Astrocyte (in vitro differentiated cells and primary cell): ENCODE results near the gene B3GAT3. TPM values are rescaled to one million over a fixed set of nuclear protein-coding genes. Genes with fewer than 3 reads are reported as not detected.
A peak's percentile ranks its signal among the peaks of the same experiment; 100 is the strongest.

Experiments used
- DNase-seq: peaks from one replicate; pipeline ENCODE4 v3.0.0-alpha.2; 2010; ENCODE audit warnings: low read depth
- FAIRE-seq: peaks from 2 replicates; lab custom pipeline; 2011; peaks lifted over from hg19 to GRCh38; lab: Jason Lieb, UNC
- H2AFZ ChIP-seq: 2 replicates; pipeline ENCODE4 v1.6.0; 2012; ENCODE audit warnings: low read depth, low read length, inconsistent platforms
- H3K27ac ChIP-seq: 2 replicates; pipeline ENCODE4 v1.5.1; 2011; ENCODE audit warnings: low read depth, low read length, inconsistent platforms
- H3K27me3 ChIP-seq: 2 replicates; pipeline ENCODE4 v1.6.0; 2011; ENCODE audit warnings: low read length, inconsistent platforms; ENCODE audit not compliant: insufficient read depth
- H3K36me3 ChIP-seq: 2 replicates; pipeline ENCODE4 v1.5.1; 2011; ENCODE audit warnings: low read length, inconsistent platforms; ENCODE audit not compliant: insufficient read depth
- H3K4me1 ChIP-seq: 2 replicates; pipeline ENCODE4 v1.5.1; 2011; ENCODE audit warnings: low read length, inconsistent platforms; ENCODE audit not compliant: insufficient read depth
- H3K4me2 ChIP-seq: 2 replicates; pipeline ENCODE4 v1.6.0; 2012; ENCODE audit warnings: low read length, inconsistent platforms
- H3K4me3 ChIP-seq: 2 replicates; pipeline ENCODE4 v1.5.1; 2011; ENCODE audit warnings: low read depth, mild to moderate bottlenecking, low read length, inconsistent platforms; ENCODE audit not compliant: insufficient read depth
- H3K79me2 ChIP-seq: 2 replicates; pipeline ENCODE4 v1.6.0; 2012; ENCODE audit warnings: mild to moderate bottlenecking, low read length, inconsistent platforms; ENCODE audit not compliant: insufficient read depth
- H3K9ac ChIP-seq: 2 replicates; pipeline ENCODE4 v1.6.0; 2012; ENCODE audit warnings: mild to moderate bottlenecking, low read length, inconsistent platforms
- H3K9me3 ChIP-seq: 2 replicates; pipeline ENCODE4 v1.5.1; 2012; ENCODE audit warnings: low read depth, mild to moderate bottlenecking, low read length, inconsistent platforms; ENCODE audit not compliant: insufficient read depth
- H4K20me1 ChIP-seq: 2 replicates; pipeline ENCODE4 v1.6.0; 2012; ENCODE audit warnings: low read length, inconsistent platforms; ENCODE audit not compliant: insufficient read depth
- H3K27ac Mint-ChIP-seq: one replicate; pipeline ENCODE4 v1.8.0; 2021; ENCODE audit warnings: mild to moderate bottlenecking, mixed read lengths; ENCODE audit not compliant: unreplicated experiment
- H3K27me3 Mint-ChIP-seq: one replicate; pipeline ENCODE4 v1.8.0; 2021; ENCODE audit warnings: low read depth, mixed read lengths; ENCODE audit not compliant: unreplicated experiment
- H3K36me3 Mint-ChIP-seq: one replicate; pipeline ENCODE4 v1.8.0; 2021; ENCODE audit warnings: low read depth, mixed read lengths; ENCODE audit not compliant: unreplicated experiment
- H3K4me1 Mint-ChIP-seq: one replicate; pipeline ENCODE4 v1.8.0; 2021; ENCODE audit warnings: low read depth, mixed read lengths; ENCODE audit not compliant: unreplicated experiment
- H3K4me3 Mint-ChIP-seq: one replicate; pipeline ENCODE4 v1.8.0; 2021; ENCODE audit warnings: mild to moderate bottlenecking, moderate library complexity, mixed read lengths; ENCODE audit not compliant: unreplicated experiment
- H3K9me3 Mint-ChIP-seq: one replicate; pipeline ENCODE4 v1.8.0; 2021; ENCODE audit warnings: mild to moderate bottlenecking, mixed read lengths; ENCODE audit not compliant: unreplicated experiment
- CTCF ChIP-seq: IDR thresholded peaks from 2 replicates; pipeline ENCODE4 v1.5.1; 2011; ENCODE audit warnings: low read depth, mild to moderate bottlenecking, inconsistent platforms, low read length, moderate library complexity; ENCODE audit not compliant: insufficient read depth
- EZH2 ChIP-seq: IDR thresholded peaks from 2 replicates; pipeline ENCODE4 v1.6.1; 2012; ENCODE audit warnings: mild to moderate bottlenecking, low read length, inconsistent platforms; ENCODE audit not compliant: insufficient read depth
- total RNA-seq: library from RNA; stranded (reverse); gene quantifications from 2 replicates; pipeline ENCODE4 v1.2.1, GENCODE V29; 2021

The B3GAT3 gene
- total RNA-seq, 1 donor from 2014 or later, result 52.4 TPM

- H3K9me3 ChIP-seq, result no peaks in the 10 kb centered on the region
- DNase-seq (no peak), FAIRE-seq (no peak)
- peaks cover 44% of the 10 kb centered on the region for H3K79me2 ChIP-seq
- Mint-ChIP-seq H3K27me3 (no peaks in the 10 kb centered on the region), H3K36me3 (peaks cover 38% of the 10 kb centered on the region), H3K27ac (peak overlapping the region; percentile 34), H3K4me3 (peak overlapping the region; percentile 64), H3K4me1 (peaks cover 7% of the 10 kb centered on the region), H3K9me3 (no peaks in the 10 kb centered on the region)
- peaks cover 39% of the 10 kb centered on the region for H3K36me3 ChIP-seq
- H3K4me1 ChIP-seq, result peaks cover 10% of the 10 kb centered on the region
- H2AFZ ChIP-seq, result no peak overlapping the region
- H3K27ac ChIP-seq, result no peak overlapping the region
- H4K20me1 ChIP-seq, result peaks cover 46% of the 10 kb centered on the region
- H3K4me3 ChIP-seq, result no peak overlapping the region
- TF ChIP-seq EZH2, result no peak
- no peak for TF ChIP-seq CTCF
- no peaks in the 10 kb centered on the region for H3K27me3 ChIP-seq
- no peak overlapping the region for H3K4me2 ChIP-seq
- H3K9ac ChIP-seq, result peak overlapping the region; percentile 82
These were observed 28.8 kb downstream of the B3GAT3 start for GRCh38 chr11:62592989-62593421.

- peaks cover 10% of the 10 kb centered on the region for H3K4me1 ChIP-seq
- H3K79me2 ChIP-seq, result peaks cover 43% of the 10 kb centered on the region
- TF ChIP-seq CTCF (no peak), EZH2 (no peak)
- peaks cover 7% of the 10 kb centered on the region for H3K4me1 Mint-ChIP-seq
- H4K20me1 ChIP-seq, result peaks cover 39% of the 10 kb centered on the region
- H3K27ac Mint-ChIP-seq, result peak overlapping the region; percentile 96
- no peaks in the 10 kb centered on the region for H3K27me3 ChIP-seq
- no peaks in the 10 kb centered on the region for H3K27me3 Mint-ChIP-seq
- H3K4me2 ChIP-seq, result peak overlapping the region; percentile 93
- H3K9me3 Mint-ChIP-seq, result no peaks in the 10 kb centered on the region
- H3K9me3 ChIP-seq, result no peaks in the 10 kb centered on the region
- peaks cover 33% of the 10 kb centered on the region for H3K36me3 Mint-ChIP-seq
- H3K4me3 ChIP-seq, result peak overlapping the region; percentile 96
- peak overlapping the region; percentile 77 for H3K27ac ChIP-seq
- H3K4me3 Mint-ChIP-seq, result peak overlapping the region; percentile 93
- DNase-seq (no peak), FAIRE-seq (no peak)
- H3K36me3 ChIP-seq, result peaks cover 38% of the 10 kb centered on the region
- peak overlapping the region; percentile 79 for H2AFZ ChIP-seq
- H3K9ac ChIP-seq, result peak overlapping the region; percentile 82
These were observed 29.5 kb downstream of the B3GAT3 start for GRCh38 chr11:62592146-62592815.
